HCT116 (cell line): ENCODE results near the gene TNS2. TPM values are rescaled to one million over a fixed set of nuclear protein-coding genes. Genes with fewer than 3 reads are reported as not detected.

Experiments used
- ATAC-seq: fragments of 200-7000 bp; cut with Tn5 transposase; 2 replicates; pipeline ENCODE4 v1.9.1; 2020; ENCODE audit warnings: mild to moderate bottlenecking, moderate library complexity
- BruUV-seq: library from RNA; stranded (reverse); fragments of 400-500 nt; replicated peaks from 2 replicates; lab custom pipeline; 2021; lab: Mats Ljungman, UMichigan
- CTCF ChIA-PET: fragments of 300-600 bp; sonication (Branson Sonifier 250); formaldehyde crosslinking; loops from one replicate; lab custom pipeline; 2021; ENCODE audit warnings: antibody characterized with exemption; lab: Charles Lee
- POLR2A ChIA-PET: fragments of 300-600, 350-600 bp; sonication (Branson Sonifier 250); formaldehyde crosslinking; loops from one replicate; lab custom pipeline; 2021; ENCODE audit warnings: antibody characterized with exemption; lab: Charles Lee
- RAD21 ChIA-PET, 2 experiments: fragments of 300-600 bp; sonication (Branson Sonifier 250); formaldehyde crosslinking; loops; one replicate each; lab custom pipeline; 2023; ENCODE audit warnings: low total read pairs in 2 of 2; ENCODE audit not compliant: uncharacterized antibody in 2 of 2, unreplicated experiment in 2 of 2, low non-redundant PET in 1 of 2; lab: Charles Lee
- DNase-seq: peaks from one replicate; pipeline ENCODE4 v3.0.0-alpha.2; 2010; ENCODE audit warnings: low read depth, low spot score
- H2AFZ ChIP-seq: fragments of 200-600 bp; shearing (Covaris generic), sonication (generic); 2 replicates; pipeline ENCODE4 v1.6.1; 2017; ENCODE audit warnings: low read depth, mixed run types, mixed read lengths, antibody characterized with exemption, low read length; ENCODE audit not compliant: poor library complexity, severe bottlenecking
- H3K27ac ChIP-seq: 2 replicates; pipeline ENCODE4 v1.5.1; 2012; ENCODE audit warnings: low read depth, low read length
- H3K27me3 ChIP-seq: fragments of 200-600 bp; sonication (generic); 2 replicates; pipeline ENCODE4 v1.6.1; 2016; ENCODE audit warnings: mixed run types, low read length, mixed read lengths; ENCODE audit not compliant: insufficient read depth
- H3K36me3 ChIP-seq, 2 experiments: fragments of 200-500 bp in 1 of 2; fragments of 200-600 bp in 1 of 2; sonication (Bioruptor generic) in 1 of 2; sonication (generic) in 1 of 2; 2 replicates each; pipeline versions ENCODE4 v1.5.1 to v1.6.1; 2014 to 2016; ENCODE audit warnings: low read length in 2 of 2, inconsistent platforms in 1 of 2, mixed read lengths in 1 of 2, mixed run types in 1 of 2; ENCODE audit not compliant: insufficient read depth in 2 of 2, control insufficient read depth in 1 of 2
- H3K4me1 ChIP-seq, 2 experiments: fragments of 200-600 bp in 1 of 2; sonication (generic) in 1 of 2; 2 replicates each; pipeline versions ENCODE4 v1.5.1 to v1.6.1; 2012 to 2017; ENCODE audit warnings: low read length in 2 of 2, inconsistent platforms in 1 of 2, mild to moderate bottlenecking in 1 of 2, mixed read lengths in 1 of 2, mixed run types in 1 of 2, moderate library complexity in 1 of 2; ENCODE audit not compliant: insufficient read depth in 2 of 2, control insufficient read depth in 1 of 2
- H3K4me2 ChIP-seq: fragments of 200-600 bp; sonication (generic); 2 replicates; pipeline ENCODE4 v1.6.1; 2017; ENCODE audit warnings: mixed run types, low read length, mixed read lengths
- H3K4me3 ChIP-seq, 2 experiments: fragments of 200-600 bp in 1 of 2; sonication (generic) in 1 of 2; replicated peaks in 1 of 2; 2 replicates each; pipeline ENCODE4 v1.5.1; 2011 to 2016; ENCODE audit warnings: low read length in 2 of 2, control low read depth in 1 of 2, low read depth in 1 of 2, mild to moderate bottlenecking in 1 of 2, mixed read lengths in 1 of 2, mixed run types in 1 of 2
- H3K79me2 ChIP-seq: fragments of 200-600 bp; sonication (generic); 2 replicates; pipeline ENCODE4 v1.6.1; 2017; ENCODE audit warnings: mild to moderate bottlenecking, mixed run types, low read length, moderate library complexity, mixed read lengths; ENCODE audit not compliant: insufficient read depth
- H3K9ac ChIP-seq: fragments of 200-600 bp; sonication (generic); 2 replicates; pipeline ENCODE4 v1.6.1; 2016; ENCODE audit warnings: low read length, mixed read lengths
- H3K9me2 ChIP-seq: fragments of 200-600 bp; sonication (generic), shearing (Covaris generic); 2 replicates; pipeline ENCODE4 v1.6.1; 2017; ENCODE audit warnings: mixed run types, mild to moderate bottlenecking, moderate library complexity; ENCODE audit not compliant: insufficient read depth
- H3K9me3 ChIP-seq, 2 experiments: fragments of 200-500 bp in 1 of 2; fragments of 200-600 bp in 1 of 2; sonication (Bioruptor generic) in 1 of 2; sonication (generic) in 1 of 2; 2 replicates each; pipeline ENCODE4 v1.6.1; 2014 to 2017; ENCODE audit warnings: low read length in 2 of 2, mixed read lengths in 2 of 2, inconsistent platforms in 1 of 2, low read depth in 1 of 2, mild to moderate bottlenecking in 1 of 2, mixed run types in 1 of 2, moderate library complexity in 1 of 2; ENCODE audit not compliant: control insufficient read depth in 1 of 2, insufficient read depth in 1 of 2
- H4K20me1 ChIP-seq: fragments of 200-600 bp; sonication (generic), shearing (Covaris generic); 2 replicates; pipeline ENCODE4 v1.6.1; 2017; ENCODE audit warnings: mixed run types, mild to moderate bottlenecking, moderate library complexity; ENCODE audit not compliant: insufficient read depth
- CBX3 ChIP-seq: IDR thresholded peaks from 2 replicates; pipeline ENCODE4 v1.6.1; 2012; ENCODE audit warnings: low read depth
- CEBPB ChIP-seq: IDR thresholded peaks from 2 replicates; pipeline ENCODE4 v1.6.1; 2012; ENCODE audit warnings: low read depth
- ELF1 ChIP-seq: IDR thresholded peaks from 2 replicates; pipeline ENCODE4 v1.6.1; 2012; ENCODE audit warnings: low read depth, borderline replicate concordance
- EZH2 ChIP-seq: fragments of 200-600 bp; sonication (generic); IDR thresholded peaks from 2 replicates; pipeline ENCODE4 v1.6.1; 2017; ENCODE audit warnings: antibody characterized with exemption, mixed run types
- JUND ChIP-seq: IDR thresholded peaks from 2 replicates; pipeline ENCODE4 v1.6.1; 2012
- POLR2AphosphoS5 ChIP-seq: IDR thresholded peaks from 2 replicates; pipeline ENCODE4 v1.6.1; 2011; ENCODE audit warnings: mild to moderate bottlenecking, low read depth, low read length, moderate library complexity
- RAD21 ChIP-seq: IDR thresholded peaks from 2 replicates; pipeline ENCODE4 v1.6.1; 2012; ENCODE audit warnings: low read depth, mild to moderate bottlenecking
- SIN3A ChIP-seq: IDR thresholded peaks from 2 replicates; pipeline ENCODE4 v1.6.1; 2012; ENCODE audit warnings: low read depth
- SRF ChIP-seq: IDR thresholded peaks from 2 replicates; pipeline ENCODE4 v1.6.1; 2012; ENCODE audit warnings: low read depth
- TCF7L2 ChIP-seq: IDR thresholded peaks from 2 replicates; pipeline ENCODE4 v1.7.0; 2011; ENCODE audit warnings: borderline replicate concordance, inconsistent platforms; ENCODE audit not compliant: insufficient read depth, insufficient read length; ENCODE audit errors: extremely low read depth
- YY1 ChIP-seq: IDR thresholded peaks from 2 replicates; pipeline ENCODE4 v1.6.1; 2011; ENCODE audit warnings: low read length, low read depth, moderate library complexity, mild to moderate bottlenecking; ENCODE audit not compliant: insufficient replicate concordance; ENCODE audit errors: extremely low read depth
- ZFX ChIP-seq: fragments of 450-650 bp; IDR thresholded peaks from 2 replicates; pipeline ENCODE4 v1.6.1; 2017
- ZNF274 ChIP-seq: fragments of 200-500 bp; sonication (Bioruptor generic); IDR thresholded peaks from 2 replicates; pipeline ENCODE4 v1.6.1; 2014; ENCODE audit warnings: mild to moderate bottlenecking, low read depth, low read length, inconsistent platforms
- intact Hi-C: fragments of 100-400 bp; cut with micrococcal nuclease; formaldehyde crosslinking; loops from 2 replicates; pipeline ENCODE4 v1.10.0; 2022
- total RNA-seq: library from RNA; stranded (reverse); gene quantifications from one replicate; pipeline ENCODE4 v1.2.1, GENCODE V29; 2021; ENCODE audit not compliant: unreplicated experiment
- TF ChIP-seq, protein P1 (sequence below): IDR thresholded peaks from 2 replicates; pipeline ENCODE4 v1.6.1; 2012
- TF ChIP-seq, protein P2 (sequence below): IDR thresholded peaks from 2 replicates; pipeline ENCODE4 v1.6.1; 2012
- TF ChIP-seq, protein P3 (sequence below): IDR thresholded peaks from 2 replicates; pipeline ENCODE4 v1.6.1; 2012; ENCODE audit warnings: low read depth
- TF ChIP-seq, protein P4 (sequence below): IDR thresholded peaks from 2 replicates; pipeline ENCODE4 v1.6.1; 2011; ENCODE audit warnings: mild to moderate bottlenecking, low read length, moderate library complexity; ENCODE audit not compliant: insufficient replicate concordance; ENCODE audit errors: extremely low read depth

TNS2 gene
- total RNA-seq, 1 experiment from 2014 or later: 25.7 TPM

DNA sequence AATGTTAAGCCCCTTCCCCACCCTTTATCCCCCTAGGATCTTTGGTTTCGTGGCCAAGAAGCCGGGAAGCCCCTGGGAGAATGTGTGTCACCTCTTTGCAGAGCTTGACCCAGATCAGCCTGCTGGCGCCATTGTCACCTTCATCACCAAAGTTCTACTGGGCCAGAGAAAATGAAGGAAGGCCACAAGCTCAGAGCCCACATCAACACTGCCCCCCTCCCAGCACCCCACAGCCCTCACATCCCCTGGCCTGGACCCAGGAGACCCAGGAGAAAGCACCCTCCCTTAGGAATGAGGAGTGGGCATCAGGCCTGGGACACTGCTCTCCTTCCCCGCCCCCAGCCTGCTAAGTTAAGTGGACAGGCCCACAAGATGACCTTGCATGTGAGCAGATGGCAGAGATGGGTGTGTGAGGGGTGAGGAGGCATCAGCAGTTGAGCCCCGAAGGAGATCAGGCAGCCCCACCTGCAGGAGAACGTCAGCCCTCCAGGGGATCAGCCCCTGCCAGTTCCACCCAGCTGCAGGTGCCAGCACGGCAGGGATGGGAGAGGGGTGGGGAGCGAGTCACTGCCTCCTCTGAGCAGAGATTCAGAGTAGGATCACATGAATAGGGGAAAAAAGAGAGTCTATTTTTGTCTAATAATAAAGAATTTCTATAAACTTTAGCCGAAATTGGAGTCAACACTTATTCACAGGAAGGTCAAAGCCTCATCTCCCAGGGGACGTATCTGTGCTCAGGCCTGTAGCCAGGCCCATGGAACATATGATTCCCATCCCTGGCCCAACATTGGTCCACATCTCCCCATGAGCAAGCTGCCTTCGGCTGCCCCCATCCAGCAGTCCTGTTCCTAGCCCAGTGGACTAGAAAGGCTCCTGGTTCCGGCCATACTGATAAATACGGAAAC lies 14.1 kb downstream of the TNS2 start:
- no peaks in the 10 kb centered on the region for H3K9me3 ChIP-seq
- no peaks in the 10 kb centered on the region for H3K79me2 ChIP-seq
- H3K9me2 ChIP-seq: no peaks in the 10 kb centered on the region
- no peaks in the 10 kb centered on the region for H3K27me3 ChIP-seq
- ATAC-seq (no peak), DNase-seq (no peak)
- ChIA-PET RAD21 (interaction anchor here in 1 of 2 experiments (0.6 to 3.2 kb wide), 2 partner anchors 26 to 35 kb away, joined by 3 to 27 read pairs; no protein-coding TSS in a partner anchor), POLR2A (interaction anchor here (0.8 kb wide), 1 partner anchor 10 kb away, joined by 4 read pairs; no protein-coding TSS in a partner anchor), CTCF (interaction anchor here (0.8 to 3.9 kb wide), 3 partner anchors 15 to 134 kb away, joined by 3 to 110 read pairs (median 4); partner anchors contain the start of genes IGFBP6 and SPRYD3)
- TF ChIP-seq TCF7L2 (no peak), RAD21 (no peak), ZFX (no peak), ZNF274 (no peak), SIN3A (no peak), JUND (no peak), EZH2 (no peak), CEBPB (no peak), ELF1 (no peak), CBX3 (no peak), SRF (no peak), POLR2AphosphoS5 (no peak), YY1 (no peak)
- TF ChIP-seq, protein P1, sequence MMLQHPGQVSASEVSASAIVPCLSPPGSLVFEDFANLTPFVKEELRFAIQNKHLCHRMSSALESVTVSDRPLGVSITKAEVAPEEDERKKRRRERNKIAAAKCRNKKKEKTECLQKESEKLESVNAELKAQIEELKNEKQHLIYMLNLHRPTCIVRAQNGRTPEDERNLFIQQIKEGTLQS: no peak
- TF ChIP-seq, protein P2, sequence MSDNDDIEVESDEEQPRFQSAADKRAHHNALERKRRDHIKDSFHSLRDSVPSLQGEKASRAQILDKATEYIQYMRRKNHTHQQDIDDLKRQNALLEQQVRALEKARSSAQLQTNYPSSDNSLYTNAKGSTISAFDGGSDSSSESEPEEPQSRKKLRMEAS: no peak
- TF ChIP-seq, protein P3, sequence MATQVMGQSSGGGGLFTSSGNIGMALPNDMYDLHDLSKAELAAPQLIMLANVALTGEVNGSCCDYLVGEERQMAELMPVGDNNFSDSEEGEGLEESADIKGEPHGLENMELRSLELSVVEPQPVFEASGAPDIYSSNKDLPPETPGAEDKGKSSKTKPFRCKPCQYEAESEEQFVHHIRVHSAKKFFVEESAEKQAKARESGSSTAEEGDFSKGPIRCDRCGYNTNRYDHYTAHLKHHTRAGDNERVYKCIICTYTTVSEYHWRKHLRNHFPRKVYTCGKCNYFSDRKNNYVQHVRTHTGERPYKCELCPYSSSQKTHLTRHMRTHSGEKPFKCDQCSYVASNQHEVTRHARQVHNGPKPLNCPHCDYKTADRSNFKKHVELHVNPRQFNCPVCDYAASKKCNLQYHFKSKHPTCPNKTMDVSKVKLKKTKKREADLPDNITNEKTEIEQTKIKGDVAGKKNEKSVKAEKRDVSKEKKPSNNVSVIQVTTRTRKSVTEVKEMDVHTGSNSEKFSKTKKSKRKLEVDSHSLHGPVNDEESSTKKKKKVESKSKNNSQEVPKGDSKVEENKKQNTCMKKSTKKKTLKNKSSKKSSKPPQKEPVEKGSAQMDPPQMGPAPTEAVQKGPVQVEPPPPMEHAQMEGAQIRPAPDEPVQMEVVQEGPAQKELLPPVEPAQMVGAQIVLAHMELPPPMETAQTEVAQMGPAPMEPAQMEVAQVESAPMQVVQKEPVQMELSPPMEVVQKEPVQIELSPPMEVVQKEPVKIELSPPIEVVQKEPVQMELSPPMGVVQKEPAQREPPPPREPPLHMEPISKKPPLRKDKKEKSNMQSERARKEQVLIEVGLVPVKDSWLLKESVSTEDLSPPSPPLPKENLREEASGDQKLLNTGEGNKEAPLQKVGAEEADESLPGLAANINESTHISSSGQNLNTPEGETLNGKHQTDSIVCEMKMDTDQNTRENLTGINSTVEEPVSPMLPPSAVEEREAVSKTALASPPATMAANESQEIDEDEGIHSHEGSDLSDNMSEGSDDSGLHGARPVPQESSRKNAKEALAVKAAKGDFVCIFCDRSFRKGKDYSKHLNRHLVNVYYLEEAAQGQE: no peak
- TF ChIP-seq, protein P4, sequence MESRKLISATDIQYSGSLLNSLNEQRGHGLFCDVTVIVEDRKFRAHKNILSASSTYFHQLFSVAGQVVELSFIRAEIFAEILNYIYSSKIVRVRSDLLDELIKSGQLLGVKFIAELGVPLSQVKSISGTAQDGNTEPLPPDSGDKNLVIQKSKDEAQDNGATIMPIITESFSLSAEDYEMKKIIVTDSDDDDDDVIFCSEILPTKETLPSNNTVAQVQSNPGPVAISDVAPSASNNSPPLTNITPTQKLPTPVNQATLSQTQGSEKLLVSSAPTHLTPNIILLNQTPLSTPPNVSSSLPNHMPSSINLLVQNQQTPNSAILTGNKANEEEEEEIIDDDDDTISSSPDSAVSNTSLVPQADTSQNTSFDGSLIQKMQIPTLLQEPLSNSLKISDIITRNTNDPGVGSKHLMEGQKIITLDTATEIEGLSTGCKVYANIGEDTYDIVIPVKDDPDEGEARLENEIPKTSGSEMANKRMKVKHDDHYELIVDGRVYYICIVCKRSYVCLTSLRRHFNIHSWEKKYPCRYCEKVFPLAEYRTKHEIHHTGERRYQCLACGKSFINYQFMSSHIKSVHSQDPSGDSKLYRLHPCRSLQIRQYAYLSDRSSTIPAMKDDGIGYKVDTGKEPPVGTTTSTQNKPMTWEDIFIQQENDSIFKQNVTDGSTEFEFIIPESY: no peak
- H3K4me2 ChIP-seq: no peak overlapping the region
- peaks cover 3 to 29% of the 10 kb centered on the region in 2 experiments; a peak in 3 of 4 replicates for H3K36me3 ChIP-seq
- H4K20me1 ChIP-seq: peaks cover 3% of the 10 kb centered on the region; the same call in 1 of the 2 replicates
- BruUV-seq: TSS peak; percentile 33
- intact Hi-C loops: loop anchor here (10.0 kb wide), 1 partner anchor 221 kb away; no protein-coding TSS in a partner anchor
- H3K4me3 ChIP-seq: no peak overlapping the region
- no peak overlapping the region for H3K27ac ChIP-seq
- H3K9ac ChIP-seq: no peak overlapping the region
- H3K4me1 ChIP-seq: peaks cover 25 to 56% of the 10 kb centered on the region in 2 experiments
- no peak overlapping the region for H2AFZ ChIP-seq
